PC-9 (cell line): ENCODE data around the gene NXT1.

Source experiments
- EZH2 ChIP-seq: fragments of 200-600 bp; sonication (generic); IDR thresholded peaks from 2 replicates; pipeline ENCODE4 v1.8.0; 2017; ENCODE audit warnings: antibody characterized with exemption, low read depth
- TF ChIP-seq, protein P1 (sequence below): fragments of 200-600 bp; sonication (generic); conservative IDR thresholded peaks from 2 replicates; pipeline ENCODE4 v1.6.1; 2017; ENCODE audit warnings: mixed run types, antibody characterized with exemption, mild to moderate bottlenecking, moderate library complexity

DNA sequence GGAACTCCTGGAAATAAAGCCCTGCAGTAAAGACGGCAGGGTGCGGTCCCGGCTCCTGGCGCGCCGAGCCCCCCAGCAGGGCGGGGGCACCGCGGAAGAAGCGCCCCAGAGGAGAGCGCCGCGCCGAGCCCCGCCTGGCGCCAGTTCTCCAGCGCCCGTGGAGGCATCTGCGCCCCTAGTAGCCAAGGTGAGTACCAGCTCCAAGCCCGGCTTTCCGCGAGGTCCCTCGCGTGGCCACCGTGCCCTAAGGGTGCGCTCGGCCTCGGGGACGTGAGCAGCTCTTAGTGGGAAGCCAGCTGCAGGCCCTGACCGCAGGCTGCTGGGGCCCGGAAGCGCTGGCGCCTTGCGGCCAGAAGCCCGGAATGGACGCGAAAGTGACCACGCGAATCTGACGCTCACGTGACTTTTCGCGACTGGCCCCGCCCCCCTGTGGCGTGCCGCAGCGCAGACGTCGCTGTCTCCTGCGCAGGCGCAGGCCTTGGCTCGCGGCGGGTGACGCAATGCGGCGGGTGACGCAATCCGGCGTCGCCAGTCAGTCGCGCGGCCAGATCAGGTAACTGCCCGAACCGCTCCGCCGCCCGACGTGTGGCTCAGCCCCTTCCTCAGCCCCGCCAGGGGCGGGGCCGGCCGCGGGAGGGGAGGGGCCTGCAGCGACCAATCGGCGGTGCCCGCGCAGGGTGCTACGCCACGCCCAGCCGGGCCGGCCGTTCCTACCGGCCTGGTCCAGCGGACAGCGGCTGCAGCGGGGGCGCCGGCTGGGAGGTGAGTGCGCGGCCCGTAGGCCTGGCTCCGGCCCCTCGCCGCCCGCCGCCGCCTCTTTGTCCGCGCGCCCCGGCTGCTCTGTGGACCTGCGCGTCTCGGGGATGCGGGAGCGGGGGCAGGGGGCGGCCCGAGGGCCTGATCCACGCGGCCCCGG, 11.1 kb downstream of the NXT1 start, which contains the start of gene GZF1:
- TF ChIP-seq, protein P1, sequence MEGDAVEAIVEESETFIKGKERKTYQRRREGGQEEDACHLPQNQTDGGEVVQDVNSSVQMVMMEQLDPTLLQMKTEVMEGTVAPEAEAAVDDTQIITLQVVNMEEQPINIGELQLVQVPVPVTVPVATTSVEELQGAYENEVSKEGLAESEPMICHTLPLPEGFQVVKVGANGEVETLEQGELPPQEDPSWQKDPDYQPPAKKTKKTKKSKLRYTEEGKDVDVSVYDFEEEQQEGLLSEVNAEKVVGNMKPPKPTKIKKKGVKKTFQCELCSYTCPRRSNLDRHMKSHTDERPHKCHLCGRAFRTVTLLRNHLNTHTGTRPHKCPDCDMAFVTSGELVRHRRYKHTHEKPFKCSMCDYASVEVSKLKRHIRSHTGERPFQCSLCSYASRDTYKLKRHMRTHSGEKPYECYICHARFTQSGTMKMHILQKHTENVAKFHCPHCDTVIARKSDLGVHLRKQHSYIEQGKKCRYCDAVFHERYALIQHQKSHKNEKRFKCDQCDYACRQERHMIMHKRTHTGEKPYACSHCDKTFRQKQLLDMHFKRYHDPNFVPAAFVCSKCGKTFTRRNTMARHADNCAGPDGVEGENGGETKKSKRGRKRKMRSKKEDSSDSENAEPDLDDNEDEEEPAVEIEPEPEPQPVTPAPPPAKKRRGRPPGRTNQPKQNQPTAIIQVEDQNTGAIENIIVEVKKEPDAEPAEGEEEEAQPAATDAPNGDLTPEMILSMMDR, result no peak
- no peak for TF ChIP-seq EZH2
